ENCODE data around the gene BTG4. TPM values are rescaled to one million over a fixed set of nuclear protein-coding genes. Genes with fewer than 3 reads are reported as not detected.

Gene BTG4
- total and polyA plus RNA-seq, 2 donors (not counting 3 experiments of a cell fraction or from before 2014, with no cell fraction given), result not detected

DNA sequence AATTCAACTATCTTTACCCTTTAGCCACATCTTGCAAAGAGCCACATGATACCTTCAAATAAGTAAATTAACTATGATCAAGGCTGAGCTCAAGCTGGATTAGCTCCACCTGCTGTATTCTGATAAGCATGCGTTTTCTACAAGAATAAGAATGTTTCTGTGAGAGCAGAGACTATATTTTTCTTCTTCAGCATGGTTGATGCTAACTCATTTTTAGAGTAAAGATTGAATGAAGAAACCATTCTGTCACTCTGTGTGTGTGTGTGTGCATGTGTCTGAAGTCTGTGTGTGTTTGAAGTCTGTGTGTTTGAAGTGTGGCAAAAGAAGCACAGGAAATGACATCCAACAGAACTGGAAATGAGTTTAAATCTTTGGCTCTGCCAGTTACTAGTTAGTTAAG, 16.4 kb upstream of the BTG4 start:
- H3K27me3 ChIP-seq (ENCODE audit: control insufficient read depth in 2 of 2, insufficient read depth in 2 of 2, low read length in 2 of 2), result peaks cover 3 to 18% of the 10 kb centered on the region in 2 experiments
- no peak for DNase-seq (ENCODE audit: low read depth, low spot score)
- dilution Hi-C loops (cut with MboI; ENCODE audit: extremely low pct_ligation_motif_present, low sequenced_read_pairs), result no loop called here
- H3K79me2 ChIP-seq (ENCODE audit: control insufficient read depth, insufficient read depth, low read length), result no peaks in the 10 kb centered on the region
- intact Hi-C loops (cut with micrococcal nuclease), result no loop called here
- no peak for FAIRE-seq
- no peak overlapping the region for H2AFZ ChIP-seq (ENCODE audit: low read depth, low read length)
- no peaks in the 10 kb centered on the region for H3K36me3 ChIP-seq (ENCODE audit: control insufficient read depth in 2 of 2, extremely low read depth in 1 of 2, insufficient read depth in 2 of 2, low read length in 2 of 2)
- ChIA-PET POLR2A (no interaction called here), CTCF (interaction anchor here (0.8 kb wide), 1 partner anchor 246 kb away, joined by 3 read pairs; no protein-coding TSS in a partner anchor)
- no peaks in the 10 kb centered on the region for H3K9me3 ChIP-seq (replicated peaks; ENCODE audit: control insufficient read depth, insufficient read depth, low read length)
- no peak overlapping the region for H3K9ac ChIP-seq (replicated peaks; ENCODE audit: extremely low read depth, insufficient read depth, low read length)
- BruUV-seq (replicated peaks), result no TSS peak
- H3K4me1 ChIP-seq (ENCODE audit: control insufficient read depth, extremely low read depth, insufficient read depth, low read length), result no peaks in the 10 kb centered on the region
- TF ChIP-seq POLR2AphosphoS5 (IDR thresholded peaks at IDR 0.05; ENCODE audit: insufficient read depth, low read depth, low read length) (no peak), POLR2A (IDR thresholded peaks at IDR 0.05; ENCODE audit: low read depth, low read length) (no peak), EZH2 (IDR thresholded peaks at IDR 0.05; ENCODE audit: borderline replicate concordance, low read depth, low read length, severe bottlenecking) (no peak), JUN (IDR thresholded peaks at IDR 0.05; ENCODE audit: borderline replicate concordance, insufficient read depth, insufficient read length, low read depth) (no peak), GATA2 (IDR thresholded peaks at IDR 0.05; ENCODE audit: insufficient read depth, insufficient read length, low read depth, low read length) (no peak), FOS (IDR thresholded peaks at IDR 0.05; ENCODE audit: borderline replicate concordance, insufficient read depth, low read length) (no peak), MYC (IDR thresholded peaks at IDR 0.05; ENCODE audit: low read depth, low read length) (no peak)
- TF ChIP-seq, protein P1, sequence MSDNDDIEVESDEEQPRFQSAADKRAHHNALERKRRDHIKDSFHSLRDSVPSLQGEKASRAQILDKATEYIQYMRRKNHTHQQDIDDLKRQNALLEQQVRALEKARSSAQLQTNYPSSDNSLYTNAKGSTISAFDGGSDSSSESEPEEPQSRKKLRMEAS (IDR thresholded peaks at IDR 0.05; ENCODE audit: insufficient read depth, insufficient read length), result no peak
- TF ChIP-seq, protein P2, sequence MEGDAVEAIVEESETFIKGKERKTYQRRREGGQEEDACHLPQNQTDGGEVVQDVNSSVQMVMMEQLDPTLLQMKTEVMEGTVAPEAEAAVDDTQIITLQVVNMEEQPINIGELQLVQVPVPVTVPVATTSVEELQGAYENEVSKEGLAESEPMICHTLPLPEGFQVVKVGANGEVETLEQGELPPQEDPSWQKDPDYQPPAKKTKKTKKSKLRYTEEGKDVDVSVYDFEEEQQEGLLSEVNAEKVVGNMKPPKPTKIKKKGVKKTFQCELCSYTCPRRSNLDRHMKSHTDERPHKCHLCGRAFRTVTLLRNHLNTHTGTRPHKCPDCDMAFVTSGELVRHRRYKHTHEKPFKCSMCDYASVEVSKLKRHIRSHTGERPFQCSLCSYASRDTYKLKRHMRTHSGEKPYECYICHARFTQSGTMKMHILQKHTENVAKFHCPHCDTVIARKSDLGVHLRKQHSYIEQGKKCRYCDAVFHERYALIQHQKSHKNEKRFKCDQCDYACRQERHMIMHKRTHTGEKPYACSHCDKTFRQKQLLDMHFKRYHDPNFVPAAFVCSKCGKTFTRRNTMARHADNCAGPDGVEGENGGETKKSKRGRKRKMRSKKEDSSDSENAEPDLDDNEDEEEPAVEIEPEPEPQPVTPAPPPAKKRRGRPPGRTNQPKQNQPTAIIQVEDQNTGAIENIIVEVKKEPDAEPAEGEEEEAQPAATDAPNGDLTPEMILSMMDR (IDR thresholded peaks at IDR 0.05; ENCODE audit: extremely low read depth in 1 of 2, insufficient read depth in 1 of 2, low read depth in 1 of 2, low read length in 2 of 2), result no peak
- H4K20me1 ChIP-seq (replicated peaks; ENCODE audit: control insufficient read depth, extremely low read depth, insufficient read depth, low read length), result no peaks in the 10 kb centered on the region
- no peak overlapping the region for H3K4me2 ChIP-seq (ENCODE audit: insufficient read depth, low read length)
- H3K9me1 ChIP-seq (replicated peaks; ENCODE audit: control insufficient read depth, extremely low read depth, insufficient read depth, low read length), result no peaks in the 10 kb centered on the region
- no peak overlapping the region for H3K4me3 ChIP-seq (replicated peaks in 1 of 3; ENCODE audit: insufficient read depth in 1 of 3, low read depth in 1 of 3, low read length in 3 of 3)
- H3K27ac ChIP-seq (ENCODE audit: insufficient read depth, low read depth, low read length), result no peak overlapping the region
